Activated CD4-positive, CD25-positive, alpha-beta regulatory T cell (primary cell): ENCODE data around the gene KCNAB1.
"Not testable (repeated sequence)": the region's sequence is repeated elsewhere in the genome, so short reads cannot be mapped to it uniquely, and the experiment has no call there.

Experiments used
- DNase-seq, 4 experiments: peaks; one replicate each; lab custom pipeline; 2025; lab: John Stamatoyannopoulos, UW

Gene KCNAB1

DNA sequence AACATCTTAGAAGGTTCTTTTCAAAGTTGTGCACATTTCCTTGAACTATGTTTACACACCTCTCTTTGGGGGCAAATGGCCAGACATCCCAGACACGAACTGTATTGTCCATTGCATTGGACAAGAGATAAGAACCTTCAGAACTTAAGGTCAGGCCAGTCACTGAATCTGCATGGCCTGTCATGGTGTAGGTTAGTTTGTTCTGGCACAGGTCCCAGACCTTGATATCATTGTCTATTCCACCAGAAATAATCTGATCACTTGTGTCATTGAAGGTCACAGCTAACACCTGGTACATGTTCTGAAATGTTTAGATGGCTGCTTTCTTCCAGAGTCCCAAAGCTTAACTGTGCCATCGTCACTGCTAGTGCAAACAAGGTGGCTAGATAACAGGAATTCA lies 55.7 kb downstream of the KCNAB1 start:
- DNase-seq = no peak

DNA sequence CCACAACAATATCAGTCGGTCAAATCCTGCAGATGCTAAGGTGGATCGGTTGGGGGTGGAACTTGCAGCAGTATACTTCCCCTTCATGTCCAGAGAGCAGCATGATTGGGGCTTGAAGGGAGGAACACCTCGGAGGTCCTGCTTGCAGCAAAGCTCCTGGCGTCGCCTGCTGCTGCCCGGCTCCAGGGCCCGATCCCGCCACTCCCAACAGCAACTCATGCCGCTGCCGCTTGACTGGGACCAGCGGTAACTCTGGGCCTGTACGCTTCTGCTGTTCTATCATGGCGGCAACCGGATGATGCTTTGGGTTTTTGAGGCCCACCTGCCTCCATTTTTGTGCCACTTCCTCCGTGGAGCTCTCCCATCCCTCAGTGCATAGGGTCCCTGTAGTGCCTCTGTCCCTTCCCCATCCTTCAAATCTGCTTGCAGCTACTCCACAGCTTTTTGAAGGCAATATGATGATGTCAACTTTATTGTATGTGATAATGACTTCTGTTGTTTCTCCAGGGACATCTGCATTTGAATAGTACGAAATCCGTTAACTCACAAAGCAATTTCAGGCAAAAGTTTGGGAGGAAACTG lies 56.3 kb downstream of the KCNAB1 start:
- no peak for DNase-seq

DNA sequence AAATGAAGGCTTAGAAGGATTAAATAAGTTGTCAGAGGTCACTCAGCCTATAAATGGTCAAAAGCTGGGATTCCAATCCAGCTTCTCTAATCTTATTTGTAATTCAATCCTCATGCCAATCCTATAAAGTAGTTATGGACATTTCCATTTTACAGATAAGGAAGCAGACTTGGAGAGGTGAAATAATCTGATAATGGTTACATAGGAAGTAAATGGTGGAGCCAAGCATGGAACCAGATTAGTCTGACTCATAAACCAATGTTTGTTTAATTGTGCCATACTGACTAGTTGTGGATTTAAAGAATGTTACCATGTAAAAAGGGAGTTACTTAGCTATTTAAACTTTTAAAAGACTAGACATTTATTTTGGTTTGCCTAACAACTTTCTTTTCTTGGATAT lies 59.7 kb downstream of the KCNAB1 start:
- DNase-seq = no peak

DNA sequence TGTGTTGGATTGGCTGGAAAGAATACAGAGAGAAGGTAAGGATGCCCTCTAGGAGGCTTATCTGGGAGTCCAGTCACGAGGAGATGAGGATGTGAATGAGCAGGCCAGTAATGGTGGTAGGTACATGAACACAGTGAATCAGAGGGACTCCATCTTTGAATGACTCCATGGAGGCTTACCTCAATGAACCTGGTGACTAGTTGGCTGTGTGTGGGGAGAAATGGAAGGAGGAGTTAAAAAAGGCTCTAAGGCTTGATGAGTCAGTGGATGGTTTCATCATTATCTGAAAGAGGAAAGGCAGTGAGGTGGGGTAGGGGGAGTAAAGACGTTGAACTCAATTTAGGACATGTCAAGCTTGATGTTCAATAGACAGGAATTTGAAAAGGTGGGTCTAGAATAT lies 61.1 kb downstream of the KCNAB1 start:
- DNase-seq = no peak

DNA sequence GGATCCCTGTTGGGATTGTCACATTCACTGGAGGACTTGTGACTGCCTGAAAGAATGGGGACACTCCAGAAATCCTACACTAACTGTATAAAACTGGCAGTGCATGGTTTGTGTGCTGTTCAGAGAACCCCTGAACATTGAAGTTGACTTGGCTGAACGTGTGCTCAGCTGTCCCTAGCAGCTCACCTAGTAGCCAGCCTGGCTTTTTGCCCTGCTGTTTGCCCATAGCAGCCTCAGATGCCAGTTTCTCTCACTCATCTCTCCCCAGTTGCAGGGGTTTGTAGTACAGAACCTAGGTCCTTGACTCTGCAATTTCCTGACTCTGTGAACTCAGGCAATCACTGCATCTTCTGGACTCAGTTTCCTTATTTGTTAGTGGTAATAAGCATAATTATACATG lies 63.0 kb downstream of the KCNAB1 start:
- no peak for DNase-seq

DNA sequence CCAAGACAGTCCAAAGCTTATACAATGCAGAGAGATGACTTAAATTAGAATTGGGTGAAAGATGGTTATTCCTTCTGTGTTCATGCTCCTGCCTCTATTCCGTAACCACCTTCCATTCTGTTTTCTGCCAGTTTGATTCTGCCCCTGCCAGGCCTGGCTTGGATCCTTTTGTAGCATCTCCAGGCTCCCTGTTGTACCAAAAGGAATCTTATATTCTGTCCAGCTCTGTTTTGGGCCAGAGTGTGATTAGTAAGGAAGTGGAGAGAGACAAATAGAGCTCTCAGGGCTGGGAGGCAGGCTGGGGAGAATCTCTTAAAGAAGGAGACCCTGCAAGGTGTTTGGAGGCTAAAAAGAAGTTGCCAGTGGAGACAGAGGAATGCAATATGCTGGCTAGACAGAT lies 63.8 kb downstream of the KCNAB1 start:
- no peak for DNase-seq

DNA sequence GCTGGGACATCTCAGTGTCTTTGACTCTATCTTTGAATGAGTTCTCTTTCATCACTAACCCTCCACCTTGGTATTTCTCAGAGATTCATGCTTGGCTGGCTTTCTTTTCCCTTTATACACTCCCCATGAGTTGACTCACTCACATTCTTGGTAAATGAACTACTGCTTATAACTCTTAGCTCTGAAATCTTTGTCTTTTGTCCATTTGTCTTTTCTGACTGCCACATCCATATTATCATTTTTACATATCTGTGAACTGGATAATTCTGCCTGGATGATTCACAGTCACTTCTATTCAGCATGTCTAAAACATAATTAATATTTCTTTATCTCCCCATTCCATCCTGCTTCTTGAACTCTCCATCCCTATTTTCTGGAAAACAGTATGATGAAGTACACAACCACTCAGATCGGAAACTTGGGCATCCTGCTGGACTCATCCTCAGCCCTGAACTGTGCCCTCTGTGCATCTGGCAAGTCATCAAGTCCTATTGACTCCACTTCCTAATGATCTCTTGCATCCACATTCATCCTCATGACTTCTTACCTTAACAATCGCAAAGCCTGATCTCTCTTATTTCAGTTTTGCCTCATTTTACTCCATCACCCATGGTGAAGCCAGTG lies 66.9 kb downstream of the KCNAB1 start:
- DNase-seq = no peak

DNA sequence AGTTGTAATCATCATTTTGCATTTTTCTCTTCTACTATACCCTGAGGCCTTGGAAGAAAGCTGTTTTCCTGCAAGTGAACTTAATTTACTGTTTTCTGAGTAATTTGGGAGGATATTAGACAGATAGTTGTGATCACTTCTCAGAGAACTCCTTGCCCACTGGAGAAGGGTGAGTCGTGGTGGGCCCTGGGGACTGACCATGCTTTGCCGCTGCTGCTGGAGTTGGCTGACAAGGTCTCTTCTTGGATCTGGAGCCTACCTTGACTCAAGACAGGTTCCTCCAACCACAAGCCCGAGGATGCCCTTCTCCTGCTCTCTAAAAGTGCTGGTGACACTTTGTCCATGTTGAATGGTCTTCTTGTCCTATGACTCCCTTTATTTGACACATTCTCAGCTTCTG lies 68.4 kb downstream of the KCNAB1 start:
- no peak for DNase-seq

DNA sequence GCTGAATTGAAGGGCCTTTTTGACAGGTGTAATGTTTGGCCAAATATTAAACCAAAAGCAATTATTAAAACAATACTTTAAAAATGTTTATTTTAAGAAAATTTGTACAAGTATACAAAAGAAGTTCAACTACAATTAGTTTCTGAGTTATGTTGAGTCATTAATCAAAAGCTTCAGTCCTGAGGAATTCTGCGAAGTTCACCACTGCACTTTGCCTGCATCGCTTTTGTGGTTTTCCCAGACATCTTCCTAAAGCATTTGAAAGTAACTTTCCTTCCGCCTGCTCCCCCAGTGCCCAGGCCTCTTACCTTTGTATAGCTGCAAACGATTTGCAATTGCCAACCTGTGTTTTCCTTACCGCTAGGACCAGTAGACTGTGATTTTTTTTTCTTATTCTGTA lies 69.5 kb downstream of the KCNAB1 start:
- no peak for DNase-seq

DNA sequence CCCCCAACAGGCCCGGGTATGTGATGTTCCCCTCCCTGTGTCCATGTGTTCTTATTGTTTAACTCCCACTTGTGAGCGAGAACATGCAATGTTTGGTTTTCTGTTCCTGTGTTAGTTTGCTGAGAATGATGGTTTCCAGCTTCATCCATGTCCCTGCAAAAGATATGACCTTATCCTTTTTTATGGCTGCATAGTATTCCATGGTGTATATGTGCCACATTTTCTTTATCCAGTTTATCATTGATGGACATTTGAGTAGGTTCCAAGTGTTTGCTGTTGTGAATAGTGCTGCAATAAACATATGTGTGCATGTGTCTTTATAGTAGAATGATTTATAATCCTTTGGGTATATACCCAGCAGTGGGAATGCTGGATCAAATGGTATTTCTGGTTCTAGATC lies 74.6 kb downstream of the KCNAB1 start:
- not testable (repeated sequence) for DNase-seq

DNA sequence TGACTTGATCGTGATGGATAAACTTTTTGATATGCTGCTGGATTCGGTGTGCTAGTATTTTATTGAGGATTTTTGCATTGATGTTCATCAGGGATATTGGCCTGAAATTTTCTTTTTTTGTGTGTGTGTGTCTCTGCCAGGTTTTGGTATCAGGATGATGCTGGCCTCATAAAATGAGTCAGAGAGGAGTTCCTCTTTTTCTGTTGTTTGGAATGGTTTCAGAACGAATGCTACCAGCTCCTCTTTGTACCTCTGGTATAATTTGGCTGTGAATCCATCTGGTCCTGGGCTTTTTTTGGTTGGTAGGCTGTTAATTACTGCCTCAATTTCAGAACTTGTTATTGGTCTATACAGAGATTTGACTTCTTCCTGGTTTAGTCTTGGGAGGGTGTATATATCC lies 76.8 kb downstream of the KCNAB1 start:
- not testable (repeated sequence) for DNase-seq

DNA sequence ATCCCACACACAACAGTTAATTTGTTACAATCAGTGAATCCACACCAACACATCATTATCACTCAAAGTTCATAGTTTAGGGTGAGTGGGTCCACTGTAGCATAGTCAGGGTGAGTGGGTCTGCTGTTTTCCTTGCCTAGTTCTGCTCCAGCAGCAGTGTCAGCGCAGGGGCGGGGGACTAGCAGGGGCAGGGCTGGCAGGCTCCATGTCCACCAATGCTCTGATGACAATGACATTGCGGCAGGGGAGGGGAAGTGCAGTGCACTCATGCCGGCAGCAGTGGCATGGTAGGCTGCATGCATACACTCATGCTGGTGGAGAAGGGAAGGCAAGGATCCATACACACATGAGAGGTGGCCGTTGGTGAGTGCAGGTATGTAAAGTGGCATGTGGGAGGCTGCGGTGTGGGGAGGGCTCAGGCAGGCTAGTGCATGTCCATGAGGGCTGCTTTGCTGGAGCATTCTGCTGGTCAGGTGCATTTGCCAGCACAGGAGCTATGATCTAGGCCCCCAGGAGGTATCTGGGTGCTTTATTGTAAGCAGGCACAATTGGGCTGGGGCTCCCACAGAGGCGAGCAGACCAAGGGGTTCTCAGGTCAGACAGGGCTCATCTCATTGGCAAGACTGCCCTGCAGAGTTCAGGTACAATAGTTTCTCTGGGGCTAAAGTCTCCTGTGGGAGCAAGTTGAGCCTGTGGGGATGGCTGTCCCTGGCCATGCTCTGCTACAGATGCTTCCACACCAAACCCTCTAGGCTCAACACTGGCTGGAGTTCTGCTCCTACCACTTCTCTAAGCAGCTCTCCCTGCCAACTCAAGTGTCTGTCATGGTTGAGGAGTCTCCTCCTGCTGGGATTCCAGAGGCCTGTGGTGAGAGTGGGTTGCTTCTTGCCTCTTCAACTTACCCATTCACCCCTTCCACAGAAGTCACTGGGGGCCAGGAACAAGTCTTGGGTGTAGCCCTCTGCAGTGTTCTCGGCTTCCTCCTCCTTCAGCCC lies 81.3 kb downstream of the KCNAB1 start:
- no peak for DNase-seq

DNA sequence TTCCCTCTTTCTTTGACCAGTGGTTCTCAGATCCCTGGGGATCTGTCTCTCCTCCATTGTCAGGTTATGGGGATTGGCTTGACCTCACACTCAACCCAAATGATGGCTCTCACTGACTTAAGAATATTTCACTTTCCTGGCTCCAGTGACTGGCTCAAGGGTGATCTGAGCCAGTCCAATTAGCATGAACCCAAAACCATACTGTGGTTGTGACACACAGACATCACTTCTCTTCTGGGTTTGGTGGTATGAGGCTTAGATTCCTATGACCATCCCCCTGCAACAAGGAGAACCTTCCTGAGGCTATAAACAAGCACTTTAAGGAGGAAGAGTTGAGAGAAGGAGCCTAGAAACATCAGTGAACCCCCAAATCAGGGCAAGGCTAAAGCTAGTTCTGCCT lies 85.8 kb downstream of the KCNAB1 start:
- no peak for DNase-seq

DNA sequence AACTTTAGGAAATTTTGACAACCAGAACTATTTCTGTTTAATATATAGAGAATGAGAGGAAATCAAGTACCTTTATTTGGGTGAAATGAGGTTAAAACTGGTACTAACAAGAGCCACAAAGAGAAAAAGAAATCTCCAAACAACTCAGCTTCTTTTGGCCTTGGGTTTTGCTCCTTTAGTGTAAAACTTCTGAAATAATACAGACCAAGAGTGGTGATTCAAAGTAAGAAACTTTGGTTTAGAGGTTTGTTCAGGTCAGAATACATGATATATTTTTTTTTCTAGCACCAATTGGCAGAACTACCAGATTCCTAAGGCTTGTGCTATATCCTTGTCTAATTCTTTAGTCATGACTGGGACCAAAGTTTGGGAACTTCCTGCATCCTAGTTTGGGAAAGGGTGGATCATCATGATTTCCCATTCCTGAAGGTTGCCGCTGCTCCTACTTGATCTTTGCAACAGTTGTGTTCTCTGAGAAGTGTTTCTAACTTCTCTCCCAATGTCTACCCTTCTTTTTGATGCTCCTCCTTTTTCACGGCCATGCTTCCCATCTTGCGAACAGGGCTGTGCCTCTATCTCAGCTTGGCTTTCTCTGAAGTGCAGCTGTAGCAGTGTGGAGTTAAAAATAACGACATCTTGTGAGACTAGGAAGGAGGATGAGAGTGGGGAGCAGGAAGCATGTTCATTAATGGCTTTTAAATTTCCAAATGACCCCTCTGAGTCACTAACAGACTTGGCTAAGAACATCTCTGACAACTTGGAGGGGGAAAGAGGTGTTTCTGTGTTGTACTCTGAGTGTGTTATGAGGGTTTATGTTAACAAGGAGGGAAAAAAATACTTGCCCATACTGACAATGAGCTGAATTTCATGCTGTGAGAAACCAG lies 87.7 kb downstream of the KCNAB1 start:
- DNase-seq = no peak

DNA sequence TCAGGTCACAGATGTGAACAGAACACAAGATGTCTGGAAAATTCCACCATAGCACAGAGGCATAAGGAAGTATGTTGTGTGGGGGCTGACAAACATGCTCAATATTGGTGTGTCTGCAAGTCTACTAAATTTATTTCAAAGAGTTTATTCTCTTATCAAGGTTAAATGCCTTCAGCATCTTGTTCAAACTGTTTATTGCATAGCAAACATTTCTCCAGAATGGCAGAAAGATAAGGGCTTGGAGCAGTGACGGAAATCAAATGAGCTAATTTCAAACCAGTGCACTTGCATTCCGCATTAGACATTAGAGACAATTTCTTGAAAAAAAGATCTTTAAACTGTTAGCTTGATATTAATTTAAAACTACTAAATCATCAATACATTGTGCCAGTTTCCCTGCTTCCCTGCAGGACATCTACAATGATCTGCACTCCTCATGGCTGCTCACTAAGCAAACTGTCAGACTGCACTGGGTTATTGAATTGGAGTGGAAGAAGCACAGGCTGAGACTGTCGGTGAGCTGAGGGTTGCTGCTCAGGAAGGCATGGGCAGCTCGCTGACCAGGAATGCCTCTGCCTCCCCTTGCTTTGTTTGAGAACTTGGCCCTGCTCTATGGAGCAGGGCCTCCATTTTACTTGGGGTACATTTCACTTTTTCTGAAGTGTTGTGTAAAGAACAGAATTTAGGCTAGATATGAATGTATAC lies 89.4 kb downstream of the KCNAB1 start:
- DNase-seq = no peak

DNA sequence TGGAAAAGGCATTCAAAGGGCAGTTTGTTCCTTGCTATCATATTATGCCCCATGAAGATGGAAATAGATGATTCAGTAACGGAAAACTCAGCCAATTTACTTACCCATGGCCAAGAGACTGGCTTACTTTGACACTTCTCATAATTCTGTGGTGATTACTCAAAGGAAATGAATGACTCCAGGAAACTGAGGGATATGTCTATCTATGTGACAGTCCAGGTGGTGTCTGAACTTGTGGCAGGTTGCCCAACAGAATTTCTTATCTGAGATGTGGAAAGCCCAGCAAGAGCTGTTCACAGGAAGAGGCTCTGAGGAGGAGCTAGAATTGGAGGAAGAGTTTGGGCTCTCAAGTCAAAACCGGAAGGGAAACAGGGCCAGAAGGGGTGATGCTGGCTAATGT lies 91.2 kb downstream of the KCNAB1 start:
- no peak for DNase-seq

DNA sequence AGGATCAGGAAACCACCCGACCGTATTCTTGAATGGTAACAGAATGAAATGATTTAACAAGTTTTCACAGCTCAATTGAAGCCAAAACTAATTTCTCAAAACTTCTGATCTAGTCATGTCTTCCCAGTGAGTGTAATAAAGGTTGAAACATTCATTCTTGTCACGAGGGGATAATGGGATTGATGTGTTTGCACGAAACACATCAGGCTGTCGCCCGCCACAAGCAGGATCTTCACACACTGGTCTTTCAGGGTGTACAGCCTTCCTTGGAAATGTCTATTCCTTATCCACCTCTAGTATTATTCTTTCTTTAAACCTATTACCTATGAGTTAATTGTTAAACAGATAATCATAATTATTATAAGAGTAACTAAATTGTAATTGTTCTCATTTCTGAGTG lies 94.3 kb downstream of the KCNAB1 start:
- no peak for DNase-seq

DNA sequence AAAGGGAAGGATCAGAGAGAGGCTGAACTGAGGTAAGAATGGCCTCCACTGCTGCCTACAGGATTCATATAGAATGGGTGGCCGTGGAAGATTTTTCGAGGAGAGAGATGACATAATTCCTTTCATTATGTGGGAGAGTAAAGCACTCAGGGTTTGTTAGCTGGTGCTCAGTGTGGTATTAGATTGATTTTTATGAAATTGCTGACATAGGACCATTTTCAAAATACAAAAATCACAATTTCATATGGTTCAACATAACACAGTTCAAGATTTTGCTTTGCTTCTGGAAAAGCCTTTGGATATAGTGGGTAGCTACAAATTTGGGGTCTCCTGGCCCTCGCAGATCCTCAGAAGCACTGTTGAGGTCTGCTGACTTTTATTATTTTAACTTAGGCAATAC lies 95.4 kb downstream of the KCNAB1 start:
- DNase-seq = no peak

DNA sequence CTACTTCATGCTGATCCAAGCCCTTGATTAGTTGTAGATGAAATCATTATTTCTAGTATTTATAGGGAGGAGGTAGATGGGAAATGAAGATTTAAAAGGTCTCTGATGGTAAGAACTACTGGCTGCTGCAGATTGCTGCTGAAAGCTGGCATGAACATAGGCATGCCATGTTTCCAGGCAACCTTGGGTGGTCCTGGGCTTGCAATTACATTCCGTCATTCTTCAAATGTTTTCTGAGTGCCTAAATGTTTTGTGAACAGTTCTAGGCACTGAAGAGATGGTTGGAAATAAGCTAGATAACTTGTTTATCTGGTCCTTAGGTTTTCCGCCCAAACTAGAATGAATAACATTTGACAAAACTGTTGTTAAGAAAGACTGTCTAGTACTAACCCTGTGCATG lies 95.8 kb downstream of the KCNAB1 start:
- DNase-seq = no peak

DNA sequence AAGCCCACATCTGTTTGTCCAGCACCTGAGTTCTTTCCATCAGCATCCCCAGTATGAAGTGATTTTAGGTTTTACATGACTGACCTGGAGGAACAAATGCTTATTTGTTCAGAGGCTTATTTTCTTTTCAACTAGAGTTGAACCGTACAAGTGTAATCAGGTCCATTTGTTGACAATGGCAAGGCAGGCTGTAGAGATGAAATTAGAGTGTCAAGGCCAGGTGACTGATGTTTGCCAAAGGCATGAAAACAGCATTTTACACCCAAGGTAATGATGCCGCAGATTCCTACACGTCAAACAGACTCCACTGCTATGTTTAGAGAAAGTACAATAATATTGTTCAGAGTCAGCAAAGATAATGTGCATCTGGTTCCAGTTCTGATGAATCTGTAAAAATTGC lies 96.5 kb downstream of the KCNAB1 start:
- DNase-seq = no peak

DNA sequence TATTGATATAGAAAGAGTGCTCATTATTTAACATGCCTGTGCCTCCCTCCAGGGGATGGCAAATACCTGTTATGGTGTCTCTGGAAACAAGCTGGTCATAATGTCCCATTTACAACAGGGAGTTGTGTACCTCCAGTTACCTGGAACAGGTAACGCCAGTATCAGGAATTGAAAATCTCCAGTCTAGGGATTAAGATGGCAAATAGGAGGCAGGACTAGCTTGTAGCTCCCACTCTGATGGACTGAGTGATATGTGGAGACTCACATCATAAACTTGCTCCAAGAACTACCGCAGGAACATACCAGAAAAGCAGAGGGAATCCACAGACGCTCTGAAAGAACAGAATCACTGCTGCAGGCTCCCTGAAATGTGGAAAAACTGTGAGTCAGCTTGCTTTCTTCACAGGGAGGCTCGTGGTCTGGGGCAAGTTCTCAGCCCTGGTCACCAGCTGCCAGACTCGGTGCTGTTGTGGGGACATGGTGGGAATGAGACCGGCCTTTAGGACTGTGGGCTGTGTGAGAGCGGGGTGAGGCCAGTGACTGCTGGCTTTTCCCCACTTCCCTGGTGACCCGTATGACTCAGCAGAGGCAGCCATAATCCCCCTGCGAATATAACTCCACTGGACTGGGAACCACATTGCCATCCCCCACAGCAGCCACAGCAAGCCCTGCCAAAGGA lies 97.4 kb downstream of the KCNAB1 start:
- DNase-seq = no peak
